OCI-LY7 (cell line): ENCODE data around the gene RPLP1.

ENCODE experiments used
- EZH2phosphoT487 ChIP-seq: fragments of 200-600 bp; sonication (generic); IDR thresholded peaks from 2 replicates; pipeline ENCODE4 v1.6.1; 2018; ENCODE audit warnings: low read depth, borderline replicate concordance, mild to moderate bottlenecking, mixed run types, antibody characterized with exemption, low read length, moderate library complexity, mixed read lengths
- TF ChIP-seq, protein P1 (sequence below): fragments of 200-600 bp; sonication (generic); conservative IDR thresholded peaks from 2 replicates; pipeline ENCODE4 v1.5.1; 2014; ENCODE audit warnings: mild to moderate bottlenecking, antibody characterized with exemption, low read length, moderate library complexity, mixed read lengths

GRCh38 chr15:69500339-69500738, 47.7 kb downstream of the RPLP1 start:
- TF ChIP-seq, protein P1, sequence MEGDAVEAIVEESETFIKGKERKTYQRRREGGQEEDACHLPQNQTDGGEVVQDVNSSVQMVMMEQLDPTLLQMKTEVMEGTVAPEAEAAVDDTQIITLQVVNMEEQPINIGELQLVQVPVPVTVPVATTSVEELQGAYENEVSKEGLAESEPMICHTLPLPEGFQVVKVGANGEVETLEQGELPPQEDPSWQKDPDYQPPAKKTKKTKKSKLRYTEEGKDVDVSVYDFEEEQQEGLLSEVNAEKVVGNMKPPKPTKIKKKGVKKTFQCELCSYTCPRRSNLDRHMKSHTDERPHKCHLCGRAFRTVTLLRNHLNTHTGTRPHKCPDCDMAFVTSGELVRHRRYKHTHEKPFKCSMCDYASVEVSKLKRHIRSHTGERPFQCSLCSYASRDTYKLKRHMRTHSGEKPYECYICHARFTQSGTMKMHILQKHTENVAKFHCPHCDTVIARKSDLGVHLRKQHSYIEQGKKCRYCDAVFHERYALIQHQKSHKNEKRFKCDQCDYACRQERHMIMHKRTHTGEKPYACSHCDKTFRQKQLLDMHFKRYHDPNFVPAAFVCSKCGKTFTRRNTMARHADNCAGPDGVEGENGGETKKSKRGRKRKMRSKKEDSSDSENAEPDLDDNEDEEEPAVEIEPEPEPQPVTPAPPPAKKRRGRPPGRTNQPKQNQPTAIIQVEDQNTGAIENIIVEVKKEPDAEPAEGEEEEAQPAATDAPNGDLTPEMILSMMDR, result no peak
- TF ChIP-seq EZH2phosphoT487, result no peak
